ENCODE data around the gene ATF5.

The ATF5 gene

DNA sequence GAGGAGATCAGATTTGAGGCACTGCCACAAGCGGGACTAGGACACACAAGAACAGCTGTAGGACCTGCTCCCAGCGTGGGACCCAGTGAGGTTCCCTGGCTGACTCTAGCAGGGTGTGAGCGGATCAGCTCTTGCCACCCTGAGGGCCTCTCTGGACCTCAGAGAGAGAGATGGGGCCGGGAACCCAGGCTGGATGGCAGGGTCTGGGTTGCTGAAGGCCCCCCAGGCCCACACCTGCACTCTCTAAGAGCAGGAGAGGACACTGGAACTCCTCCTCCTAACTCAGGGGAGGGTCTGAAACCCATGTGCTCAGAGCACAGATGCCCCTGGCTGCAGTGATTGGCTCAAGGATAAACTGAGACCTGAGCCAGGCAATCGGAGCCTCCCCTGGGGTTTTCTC, 18.8 kb upstream of the ATF5 start:
- peaks cover 30% of the 10 kb centered on the region for H3K36me3 ChIP-seq (ENCODE audit: control insufficient read depth, insufficient read depth, low read length)
- no peaks in the 10 kb centered on the region for H3K27me3 ChIP-seq (replicated peaks; ENCODE audit: control insufficient read depth, insufficient read depth, low read length)
- no peak for DNase-seq (ENCODE audit: extremely low read depth, insufficient read length)
- no peak overlapping the region for H3K4me3 ChIP-seq (replicated peaks; ENCODE audit: low read depth, low read length)
- TF ChIP-seq, protein P1, sequence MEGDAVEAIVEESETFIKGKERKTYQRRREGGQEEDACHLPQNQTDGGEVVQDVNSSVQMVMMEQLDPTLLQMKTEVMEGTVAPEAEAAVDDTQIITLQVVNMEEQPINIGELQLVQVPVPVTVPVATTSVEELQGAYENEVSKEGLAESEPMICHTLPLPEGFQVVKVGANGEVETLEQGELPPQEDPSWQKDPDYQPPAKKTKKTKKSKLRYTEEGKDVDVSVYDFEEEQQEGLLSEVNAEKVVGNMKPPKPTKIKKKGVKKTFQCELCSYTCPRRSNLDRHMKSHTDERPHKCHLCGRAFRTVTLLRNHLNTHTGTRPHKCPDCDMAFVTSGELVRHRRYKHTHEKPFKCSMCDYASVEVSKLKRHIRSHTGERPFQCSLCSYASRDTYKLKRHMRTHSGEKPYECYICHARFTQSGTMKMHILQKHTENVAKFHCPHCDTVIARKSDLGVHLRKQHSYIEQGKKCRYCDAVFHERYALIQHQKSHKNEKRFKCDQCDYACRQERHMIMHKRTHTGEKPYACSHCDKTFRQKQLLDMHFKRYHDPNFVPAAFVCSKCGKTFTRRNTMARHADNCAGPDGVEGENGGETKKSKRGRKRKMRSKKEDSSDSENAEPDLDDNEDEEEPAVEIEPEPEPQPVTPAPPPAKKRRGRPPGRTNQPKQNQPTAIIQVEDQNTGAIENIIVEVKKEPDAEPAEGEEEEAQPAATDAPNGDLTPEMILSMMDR (IDR thresholded peaks at IDR 0.05; ENCODE audit: insufficient read depth, low read length, poor library complexity, severe bottlenecking), result no peak

DNA sequence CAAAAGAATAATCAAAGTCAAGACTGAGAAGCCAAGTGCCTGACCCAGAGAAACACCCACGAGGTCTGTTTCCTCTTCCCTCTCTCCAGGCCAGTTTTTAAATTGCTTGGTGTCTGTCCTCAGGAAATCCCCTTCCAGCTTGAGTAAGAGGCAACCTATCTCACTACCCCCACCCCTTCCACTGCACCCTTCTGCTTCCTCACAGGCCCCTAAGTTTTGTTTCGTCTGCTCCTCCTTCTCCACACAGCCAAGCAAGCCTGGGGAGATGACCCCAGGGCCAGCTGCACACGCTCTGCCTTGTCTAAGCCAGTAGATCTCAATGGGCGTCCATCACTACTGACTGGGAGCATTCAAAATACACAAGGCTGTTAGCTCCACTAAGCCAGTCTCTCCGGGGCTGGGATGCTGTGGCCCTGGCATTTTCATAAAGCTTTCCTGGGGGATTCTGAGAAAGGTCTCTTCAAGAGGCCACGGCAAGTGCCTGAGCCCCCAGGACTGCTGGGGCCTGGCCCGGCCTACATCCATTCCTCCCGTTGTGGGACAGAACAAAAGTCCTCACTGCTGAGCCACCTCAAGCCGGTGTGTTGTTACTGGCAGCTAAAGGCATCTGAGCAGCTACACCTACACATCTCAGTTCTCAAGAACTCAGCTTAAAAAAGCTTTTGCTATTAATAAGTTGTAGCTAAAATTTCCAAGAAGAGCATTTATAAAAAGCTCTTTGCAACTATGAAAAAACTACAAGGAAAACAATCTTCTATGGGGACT, 17.4 kb upstream of the ATF5 start:
- no peak for DNase-seq (ENCODE audit: extremely low read depth, insufficient read length)
- Histone ChIP-seq H3K27me3 (replicated peaks; ENCODE audit: control insufficient read depth, insufficient read depth, low read length) (no peaks in the 10 kb centered on the region), H3K4me3 (replicated peaks; ENCODE audit: low read depth, low read length) (no peak overlapping the region), H3K36me3 (ENCODE audit: control insufficient read depth, insufficient read depth, low read length) (peaks cover 34% of the 10 kb centered on the region)
- TF ChIP-seq, protein P1 (IDR thresholded peaks at IDR 0.05; ENCODE audit: insufficient read depth, low read length, poor library complexity, severe bottlenecking), result no peak

DNA sequence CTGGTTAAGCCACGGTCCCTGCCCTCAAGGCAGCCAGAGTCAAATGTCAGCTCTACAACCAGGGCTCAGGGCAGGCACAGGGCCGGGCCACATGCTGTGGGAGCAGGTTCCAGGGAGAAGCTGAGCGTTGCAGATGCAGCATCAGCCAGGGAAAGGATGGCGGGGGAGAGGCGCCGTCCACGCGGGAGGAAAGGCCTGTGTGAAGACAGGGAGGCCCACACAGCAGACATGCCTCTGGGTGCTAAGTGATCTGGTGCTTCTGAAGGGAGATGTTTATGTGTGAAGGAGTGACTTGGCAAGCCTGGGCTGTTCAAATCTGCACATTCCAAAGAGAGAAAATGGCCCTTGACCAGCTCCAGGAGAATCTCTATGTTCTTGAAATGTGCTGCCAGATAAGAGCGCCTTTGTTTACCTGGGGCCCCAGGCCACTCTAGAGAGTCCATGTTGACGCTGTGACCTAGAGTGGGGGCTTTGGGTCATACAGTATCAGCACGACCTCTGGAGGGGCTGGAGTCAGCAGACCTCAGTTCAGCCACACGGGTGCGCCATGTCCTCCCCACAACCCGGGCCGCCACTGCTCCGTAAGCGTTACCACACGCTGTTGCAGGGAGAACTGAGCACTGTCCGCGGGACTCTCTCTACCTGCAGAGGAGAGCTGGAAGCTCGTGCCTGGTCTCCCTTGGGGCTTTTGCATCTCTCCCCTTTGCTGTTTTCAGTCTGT, 15.9 kb upstream of the ATF5 start:
- Histone ChIP-seq H3K36me3 (ENCODE audit: control insufficient read depth, insufficient read depth, low read length) (peaks cover 42% of the 10 kb centered on the region), H3K4me3 (replicated peaks; ENCODE audit: low read depth, low read length) (no peak overlapping the region), H3K27me3 (replicated peaks; ENCODE audit: control insufficient read depth, insufficient read depth, low read length) (no peaks in the 10 kb centered on the region)
- no peak for DNase-seq (ENCODE audit: extremely low read depth, insufficient read length)
- TF ChIP-seq, protein P1 (IDR thresholded peaks at IDR 0.05; ENCODE audit: insufficient read depth, low read length, poor library complexity, severe bottlenecking), result peak; percentile 26

DNA sequence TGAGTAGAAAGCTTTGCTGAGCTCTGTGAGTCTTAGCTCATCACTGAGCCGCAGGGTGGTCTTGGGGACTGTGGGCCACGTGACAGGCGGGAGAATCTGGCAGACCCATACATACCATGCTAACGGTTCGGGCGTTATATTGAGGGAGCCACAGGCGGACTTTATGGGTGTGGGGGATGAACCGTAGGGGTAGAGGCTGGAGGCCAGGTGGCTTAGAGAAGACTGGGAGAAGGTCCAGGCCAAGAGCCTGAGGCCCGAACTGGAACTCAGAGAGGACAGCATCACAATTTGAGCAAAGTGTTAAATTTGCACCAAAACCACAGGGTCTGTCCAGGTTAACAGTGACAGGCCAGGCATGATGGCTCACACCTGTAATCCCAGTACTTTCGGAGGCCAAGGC, 15.3 kb upstream of the ATF5 start:
- Histone ChIP-seq H3K4me3 (replicated peaks; ENCODE audit: low read depth, low read length) (no peak overlapping the region), H3K27me3 (replicated peaks; ENCODE audit: control insufficient read depth, insufficient read depth, low read length) (no peaks in the 10 kb centered on the region), H3K36me3 (ENCODE audit: control insufficient read depth, insufficient read depth, low read length) (peaks cover 41% of the 10 kb centered on the region)
- no peak for DNase-seq (ENCODE audit: extremely low read depth, insufficient read length)
- TF ChIP-seq, protein P1 (IDR thresholded peaks at IDR 0.05; ENCODE audit: insufficient read depth, low read length, poor library complexity, severe bottlenecking), result no peak

DNA sequence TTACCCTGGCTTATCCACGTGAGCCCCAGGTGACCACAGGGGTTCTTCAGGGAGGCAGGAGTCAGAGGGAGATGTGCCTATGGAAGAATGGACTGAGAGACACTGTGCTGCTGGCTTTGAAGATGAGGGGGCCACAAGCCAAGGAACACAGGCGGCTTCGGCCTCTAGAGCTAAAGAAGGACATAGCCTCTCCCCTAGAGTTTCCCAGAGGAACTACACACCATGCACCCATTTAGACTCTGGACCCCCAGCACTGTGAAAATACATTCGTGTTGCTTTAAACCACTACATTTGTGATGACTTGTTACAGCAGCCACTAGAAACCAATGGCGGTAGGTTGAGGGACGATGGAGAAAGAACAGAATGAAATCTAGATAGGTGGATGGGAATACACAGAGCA, 13.7 kb upstream of the ATF5 start:
- Histone ChIP-seq H3K4me3 (replicated peaks; ENCODE audit: low read depth, low read length) (no peak overlapping the region), H3K27me3 (replicated peaks; ENCODE audit: control insufficient read depth, insufficient read depth, low read length) (no peaks in the 10 kb centered on the region), H3K36me3 (ENCODE audit: control insufficient read depth, insufficient read depth, low read length) (peaks cover 29% of the 10 kb centered on the region)
- DNase-seq (ENCODE audit: extremely low read depth, insufficient read length), result no peak
- TF ChIP-seq, protein P1 (IDR thresholded peaks at IDR 0.05; ENCODE audit: insufficient read depth, low read length, poor library complexity, severe bottlenecking), result no peak

All from GM06990 (cell line).